ENCODE data around the gene GNB1L.

Gene GNB1L

GRCh38 chr22:19843857-19844376 is 10.8 kb downstream of the GNB1L start:
- no peak for DNase-seq (ENCODE audit: low read depth, low spot score)
- H3K4me3 ChIP-seq (ENCODE audit: low read depth, low read length), result no peak overlapping the region
- no peak for TF ChIP-seq CTCF (IDR thresholded peaks at IDR 0.05; ENCODE audit: insufficient read depth, low read length, missing control alignments)
- CTCF ChIA-PET, result interaction anchor here (1.2 kb wide), 1 partner anchor 114 kb away, joined by 5 read pairs; no protein-coding TSS in a partner anchor
- POLR2A ChIA-PET, result interaction anchor here (1.6 kb wide), 1 partner anchor 11 kb away, joined by 5 read pairs; the partner anchor contains the start of genes GNB1L and RTL10

- POLR2A ChIA-PET, result no interaction called here
- DNase-seq (ENCODE audit: low read depth, low spot score), result no peak
- CTCF ChIA-PET, result interaction anchor here (1.4 kb wide), 1 partner anchor 9 kb away, joined by 6 read pairs; no protein-coding TSS in a partner anchor
- no peak for TF ChIP-seq CTCF (IDR thresholded peaks at IDR 0.05; ENCODE audit: insufficient read depth, low read length, missing control alignments)
- no peak overlapping the region for H3K4me3 ChIP-seq (ENCODE audit: low read depth, low read length)
Measured at GRCh38 chr22:19843107-19843856, 11.4 kb downstream of the GNB1L start.

DNA sequence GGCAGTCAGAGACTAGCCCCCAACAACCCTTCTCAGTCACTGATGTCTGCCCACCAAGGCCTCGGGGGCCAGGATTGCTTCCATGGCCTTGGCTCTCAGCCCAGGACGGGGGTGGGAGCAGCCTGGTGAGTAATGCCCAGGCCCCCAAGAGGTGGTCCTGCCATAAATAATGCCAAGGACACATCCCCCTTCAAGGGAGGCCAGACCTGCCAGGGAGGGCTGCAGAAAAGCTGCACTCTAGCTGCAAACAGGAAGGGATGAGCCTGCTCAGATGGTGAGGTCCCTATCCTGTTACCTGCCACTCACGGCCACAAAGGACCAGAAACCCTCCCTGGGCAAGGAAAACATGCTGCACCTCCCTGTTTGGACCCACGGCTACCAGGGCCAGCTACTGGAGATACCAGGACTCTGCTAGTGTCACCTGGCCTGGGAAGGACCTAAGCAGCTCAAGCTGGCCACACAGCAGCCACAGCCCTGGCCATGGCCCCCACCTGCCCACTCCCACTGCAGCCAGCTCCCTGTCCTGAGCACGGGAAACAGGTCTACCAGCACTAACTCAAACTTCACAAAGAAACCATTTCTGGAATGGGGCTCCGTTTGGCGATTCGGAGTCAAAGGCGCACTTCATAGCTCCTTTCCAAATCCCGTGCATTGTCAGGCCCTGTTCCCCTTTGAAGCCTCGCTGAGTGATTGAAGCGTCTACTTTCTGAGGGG is 12.1 kb downstream of the GNB1L start:
- H3K4me3 ChIP-seq (ENCODE audit: low read depth, low read length), result no peak overlapping the region
- TF ChIP-seq CTCF (IDR thresholded peaks at IDR 0.05; ENCODE audit: insufficient read depth, low read length, missing control alignments), result no peak
- POLR2A ChIA-PET, result no interaction called here
- CTCF ChIA-PET, result interaction anchor here (0.9 to 1.4 kb wide), 2 partner anchors 9 to 63 kb away, joined by 3 to 6 read pairs; no protein-coding TSS in a partner anchor
- no peak for DNase-seq (ENCODE audit: low read depth, low spot score)

GRCh38 chr22:19841641-19842392 is 12.9 kb downstream of the GNB1L start:
- no peak for TF ChIP-seq CTCF (IDR thresholded peaks at IDR 0.05; ENCODE audit: insufficient read depth, low read length, missing control alignments)
- no peak for DNase-seq (ENCODE audit: low read depth, low spot score)
- ChIA-PET CTCF (interaction anchor here (0.9 kb wide), 1 partner anchor 63 kb away, joined by 3 read pairs; no protein-coding TSS in a partner anchor), POLR2A (no interaction called here)
- H3K4me3 ChIP-seq (ENCODE audit: low read depth, low read length), result no peak overlapping the region

DNA sequence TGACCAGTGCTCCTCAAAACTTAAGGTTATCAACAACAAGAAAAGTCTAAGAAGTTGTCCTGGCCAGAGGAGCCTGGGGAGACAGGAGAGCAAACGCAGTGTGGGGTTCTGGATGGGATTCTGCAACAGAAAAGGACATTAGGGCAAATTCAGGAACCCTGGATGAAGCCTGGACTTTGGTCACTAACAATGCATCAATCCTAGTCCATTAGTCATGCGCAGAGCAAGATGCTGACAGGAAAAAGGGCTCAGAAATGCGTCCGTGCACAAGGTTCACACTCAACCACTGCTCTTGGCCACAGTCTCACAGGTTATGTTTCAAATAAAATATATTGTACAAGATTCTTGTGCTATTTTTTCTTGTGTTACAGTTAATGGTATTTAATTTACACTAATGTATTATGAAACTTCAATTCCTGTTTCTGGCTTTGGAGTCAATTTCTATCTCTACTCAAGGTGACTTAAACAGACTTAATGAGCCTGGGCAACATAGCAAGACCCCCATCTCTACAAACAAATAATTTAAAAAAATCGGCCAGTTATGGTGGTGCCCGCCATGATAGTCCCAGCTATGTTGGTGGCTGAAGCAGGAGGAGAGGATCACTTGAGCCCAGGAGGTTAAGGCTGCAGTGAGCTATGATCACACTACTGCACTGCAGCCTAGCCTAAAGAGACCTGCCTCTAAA is 13.6 kb downstream of the GNB1L start:
- H3K4me3 ChIP-seq (ENCODE audit: low read depth, low read length), result no peak overlapping the region
- ChIA-PET POLR2A (no interaction called here), CTCF (no interaction called here)
- TF ChIP-seq CTCF (IDR thresholded peaks at IDR 0.05; ENCODE audit: insufficient read depth, low read length, missing control alignments), result no peak
- no peak for DNase-seq (ENCODE audit: low read depth, low spot score)
